ENCODE measurements around the gene VCL. TPM values are rescaled to one million over a fixed set of nuclear protein-coding genes. Genes with fewer than 3 reads are reported as not detected.
A peak's percentile ranks its signal among the peaks of the same experiment; 100 is the strongest.

Gene VCL
- total and polyA plus RNA-seq, 9 of the 15 experiments (the other 6 are each of a cell fraction or from before 2014, with no cell fraction given): 29.8 to 186 (median 76.4) TPM

DNA sequence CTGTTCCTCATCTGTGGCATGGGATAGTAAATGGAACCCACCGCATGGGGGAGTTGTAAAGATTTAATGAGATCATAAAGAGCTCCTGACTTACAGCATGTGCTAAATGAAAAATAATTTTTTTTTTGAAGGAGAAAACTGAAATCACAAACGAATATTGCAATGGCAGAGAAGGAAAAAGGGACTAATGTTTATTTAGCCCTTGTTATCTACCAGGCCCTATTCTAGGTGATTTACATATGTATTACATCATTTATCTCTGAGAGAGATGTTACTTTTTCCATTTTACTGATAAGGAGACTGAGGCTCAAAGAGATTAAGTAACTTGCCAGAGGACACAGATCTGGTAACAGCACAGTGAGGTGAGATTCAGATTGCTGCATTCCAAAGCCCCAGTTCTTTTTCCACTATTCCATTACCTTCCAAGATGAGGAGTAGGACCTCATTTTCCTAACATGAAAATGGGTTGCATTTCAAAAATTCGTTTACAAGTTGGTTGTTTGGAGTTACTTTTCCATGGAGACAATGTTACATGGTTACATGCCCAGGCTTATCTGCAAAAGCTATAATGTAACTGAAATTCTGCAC, 28.6 kb downstream of the VCL start (continued):
- TF ChIP-seq, protein P1, sequence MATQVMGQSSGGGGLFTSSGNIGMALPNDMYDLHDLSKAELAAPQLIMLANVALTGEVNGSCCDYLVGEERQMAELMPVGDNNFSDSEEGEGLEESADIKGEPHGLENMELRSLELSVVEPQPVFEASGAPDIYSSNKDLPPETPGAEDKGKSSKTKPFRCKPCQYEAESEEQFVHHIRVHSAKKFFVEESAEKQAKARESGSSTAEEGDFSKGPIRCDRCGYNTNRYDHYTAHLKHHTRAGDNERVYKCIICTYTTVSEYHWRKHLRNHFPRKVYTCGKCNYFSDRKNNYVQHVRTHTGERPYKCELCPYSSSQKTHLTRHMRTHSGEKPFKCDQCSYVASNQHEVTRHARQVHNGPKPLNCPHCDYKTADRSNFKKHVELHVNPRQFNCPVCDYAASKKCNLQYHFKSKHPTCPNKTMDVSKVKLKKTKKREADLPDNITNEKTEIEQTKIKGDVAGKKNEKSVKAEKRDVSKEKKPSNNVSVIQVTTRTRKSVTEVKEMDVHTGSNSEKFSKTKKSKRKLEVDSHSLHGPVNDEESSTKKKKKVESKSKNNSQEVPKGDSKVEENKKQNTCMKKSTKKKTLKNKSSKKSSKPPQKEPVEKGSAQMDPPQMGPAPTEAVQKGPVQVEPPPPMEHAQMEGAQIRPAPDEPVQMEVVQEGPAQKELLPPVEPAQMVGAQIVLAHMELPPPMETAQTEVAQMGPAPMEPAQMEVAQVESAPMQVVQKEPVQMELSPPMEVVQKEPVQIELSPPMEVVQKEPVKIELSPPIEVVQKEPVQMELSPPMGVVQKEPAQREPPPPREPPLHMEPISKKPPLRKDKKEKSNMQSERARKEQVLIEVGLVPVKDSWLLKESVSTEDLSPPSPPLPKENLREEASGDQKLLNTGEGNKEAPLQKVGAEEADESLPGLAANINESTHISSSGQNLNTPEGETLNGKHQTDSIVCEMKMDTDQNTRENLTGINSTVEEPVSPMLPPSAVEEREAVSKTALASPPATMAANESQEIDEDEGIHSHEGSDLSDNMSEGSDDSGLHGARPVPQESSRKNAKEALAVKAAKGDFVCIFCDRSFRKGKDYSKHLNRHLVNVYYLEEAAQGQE (IDR thresholded peaks at IDR 0.05; ENCODE audit: borderline replicate concordance): peak; percentile 22; the same call in 1 of the 2 replicates
- TF ChIP-seq, protein P1 (CRISPR knock-in tag; IDR thresholded peaks at IDR 0.05; ENCODE audit: low read depth): no peak
- TF ChIP-seq SPI1 (IDR thresholded peaks at IDR 0.05; ENCODE audit: borderline replicate concordance, low read depth, low read length): no peak
- peak; percentile 33; the same call in 1 of the 2 replicates for TF ChIP-seq POLR2H (tag; IDR thresholded peaks at IDR 0.05; ENCODE audit: low read depth)
- TF ChIP-seq, protein P2, sequence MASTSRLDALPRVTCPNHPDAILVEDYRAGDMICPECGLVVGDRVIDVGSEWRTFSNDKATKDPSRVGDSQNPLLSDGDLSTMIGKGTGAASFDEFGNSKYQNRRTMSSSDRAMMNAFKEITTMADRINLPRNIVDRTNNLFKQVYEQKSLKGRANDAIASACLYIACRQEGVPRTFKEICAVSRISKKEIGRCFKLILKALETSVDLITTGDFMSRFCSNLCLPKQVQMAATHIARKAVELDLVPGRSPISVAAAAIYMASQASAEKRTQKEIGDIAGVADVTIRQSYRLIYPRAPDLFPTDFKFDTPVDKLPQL (IDR thresholded peaks at IDR 0.05; ENCODE audit: extremely low read depth, insufficient read length): no peak
- peak; percentile 64 for TF ChIP-seq HDAC3 (IDR thresholded peaks at IDR 0.05; ENCODE audit: borderline replicate concordance, partially characterized antibody)
- TF ChIP-seq SMARCC2 (IDR thresholded peaks at IDR 0.05; ENCODE audit: low read depth): peak; percentile 58; the same call in 1 of the 2 replicates
- 0 out of 4 replicates have a peak, but pooled peaks of 1 of the 2 experiments have one; percentile 42 for TF ChIP-seq HDAC1 (IDR thresholded peaks at IDR 0.05)
- peak; percentile 57; the same call in 1 of the 2 replicates for TF ChIP-seq NFATC3 (IDR thresholded peaks at IDR 0.05)
- peak; percentile 59; the same call in 1 of the 2 replicates for TF ChIP-seq CTBP1 (IDR thresholded peaks at IDR 0.05; ENCODE audit: borderline replicate concordance)
- TF ChIP-seq, protein P3, sequence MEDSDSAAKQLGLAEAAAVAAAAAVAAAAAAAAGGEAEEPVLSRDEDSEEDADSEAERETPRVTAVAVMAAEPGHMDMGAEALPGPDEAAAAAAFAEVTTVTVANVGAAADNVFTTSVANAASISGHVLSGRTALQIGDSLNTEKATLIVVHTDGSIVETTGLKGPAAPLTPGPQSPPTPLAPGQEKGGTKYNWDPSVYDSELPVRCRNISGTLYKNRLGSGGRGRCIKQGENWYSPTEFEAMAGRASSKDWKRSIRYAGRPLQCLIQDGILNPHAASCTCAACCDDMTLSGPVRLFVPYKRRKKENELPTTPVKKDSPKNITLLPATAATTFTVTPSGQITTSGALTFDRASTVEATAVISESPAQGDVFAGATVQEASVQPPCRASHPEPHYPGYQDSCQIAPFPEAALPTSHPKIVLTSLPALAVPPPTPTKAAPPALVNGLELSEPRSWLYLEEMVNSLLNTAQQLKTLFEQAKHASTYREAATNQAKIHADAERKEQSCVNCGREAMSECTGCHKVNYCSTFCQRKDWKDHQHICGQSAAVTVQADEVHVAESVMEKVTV (CRISPR knock-in tag; IDR thresholded peaks at IDR 0.05): 0 out of 2 replicates have a peak, but pooled peaks have one; percentile 4
- peak; percentile 87 for TF ChIP-seq HDAC2 (IDR thresholded peaks at IDR 0.05)
- peak; percentile 95 for TF ChIP-seq ATF7 (IDR thresholded peaks at IDR 0.05)
- peak; percentile 16; the same call in 1 of the 2 replicates for TF ChIP-seq TCF3 (CRISPR knock-in tag; IDR thresholded peaks at IDR 0.05)
- 0 out of 2 replicates have a peak, but pooled peaks have one; percentile 32 for TF ChIP-seq ZFP1 (CRISPR knock-in tag; IDR thresholded peaks at IDR 0.05)
- no peak for TF ChIP-seq BDP1 (IDR thresholded peaks at IDR 0.05; ENCODE audit: insufficient read depth, insufficient read length)
- TF ChIP-seq TBL1XR1 (IDR thresholded peaks at IDR 0.05; ENCODE audit: low read length in 2 of 2): peak in 1 of 2 experiments; percentile 47; a peak in 1 of 4 replicates
- TF ChIP-seq EP400 (IDR thresholded peaks at IDR 0.05): 0 out of 2 replicates have a peak, but pooled peaks have one; percentile 43
- peak; percentile 47 for TF ChIP-seq ZNF766 (CRISPR knock-in tag; conservative IDR thresholded peaks at IDR 0.05)

All from K562 (cell line).